HS-5 (cell line): ENCODE measurements around the gene DIS3L2.

Experiments used
- DNase-seq: peaks from one replicate; pipeline ENCODE4 v3.0.0-alpha.2; 2012; ENCODE audit warnings: low read depth

Gene DIS3L2

GRCh38 chr2:232184346-232184745 is 222.8 kb downstream of the DIS3L2 start:
- DNase-seq = no peak

- no peak for DNase-seq
These were observed 229.3 kb downstream of the DIS3L2 start for GRCh38 chr2:232190796-232191195.

GRCh38 chr2:232195487-232195886 is 234.0 kb downstream of the DIS3L2 start:
- no peak for DNase-seq

- no peak for DNase-seq
These were observed 235.3 kb downstream of the DIS3L2 start for GRCh38 chr2:232196802-232197201.

- no peak for DNase-seq
These were observed 238.7 kb downstream of the DIS3L2 start for GRCh38 chr2:232200195-232200594.

- DNase-seq = no peak
These were observed 241.8 kb downstream of the DIS3L2 start for GRCh38 chr2:232203166-232203891.

- no peak for DNase-seq
These were observed 242.4 kb downstream of the DIS3L2 start for GRCh38 chr2:232203936-232204335.

GRCh38 chr2:232204457-232204931 is 243.0 kb downstream of the DIS3L2 start:
- no peak for DNase-seq

- no peak for DNase-seq
These were observed 245.7 kb downstream of the DIS3L2 start for GRCh38 chr2:232207174-232207573.

- no peak for DNase-seq
These were observed 248.8 kb downstream of the DIS3L2 start for GRCh38 chr2:232210306-232210705.

- no peak for DNase-seq
These were observed 250.5 kb downstream of the DIS3L2 start for GRCh38 chr2:232211743-232212686.

GRCh38 chr2:232213176-232213575 is 251.7 kb downstream of the DIS3L2 start:
- DNase-seq = no peak

- DNase-seq = no peak
These were observed 252.5 kb downstream of the DIS3L2 start for GRCh38 chr2:232214053-232214452.

GRCh38 chr2:232216028-232216427 is 254.5 kb downstream of the DIS3L2 start:
- no peak for DNase-seq

- DNase-seq = no peak
These were observed 257.4 kb downstream of the DIS3L2 start for GRCh38 chr2:232218778-232219495.

- no peak for DNase-seq
These were observed 258.0 kb downstream of the DIS3L2 start for GRCh38 chr2:232219496-232219870.

- no peak for DNase-seq
These were observed 258.4 kb downstream of the DIS3L2 start for GRCh38 chr2:232219932-232220331.

- DNase-seq = no peak
These were observed 263.9 kb downstream of the DIS3L2 start for GRCh38 chr2:232225429-232225828.

GRCh38 chr2:232225895-232226294 is 264.4 kb downstream of the DIS3L2 start:
- DNase-seq = no peak

- DNase-seq = no peak
These were observed 266.8 kb downstream of the DIS3L2 start for GRCh38 chr2:232228332-232228731.

- DNase-seq = no peak
These were observed 267.7 kb downstream of the DIS3L2 start for GRCh38 chr2:232228971-232229894.
